ENCODE measurements around the gene ANGEL1.

The ANGEL1 gene

GRCh38 chr14:76814726-76815645, 2.3 kb upstream of the ANGEL1 start:
- no peak for DNase-seq

- peak; percentile 18 for DNase-seq
These were observed 625 bp downstream of the ANGEL1 start for GRCh38 chr14:76812093-76812421.

- DNase-seq, result no peak
These were observed 1.1 kb downstream of the ANGEL1 start for GRCh38 chr14:76811561-76811960.

- peak; percentile 9 for DNase-seq
These were observed 1.7 kb downstream of the ANGEL1 start for GRCh38 chr14:76810953-76811400.

- DNase-seq, result no peak
These were observed 2.2 kb downstream of the ANGEL1 start for GRCh38 chr14:76810525-76810924.

GRCh38 chr14:76808990-76809389, 3.7 kb downstream of the ANGEL1 start:
- no peak for DNase-seq

- DNase-seq, result no peak
These were observed 4.7 kb downstream of the ANGEL1 start for GRCh38 chr14:76808011-76808410.

GRCh38 chr14:76806446-76806845, 6.2 kb downstream of the ANGEL1 start:
- DNase-seq, result no peak

GRCh38 chr14:76793956-76794355, 18.7 kb downstream of the ANGEL1 start:
- no peak for DNase-seq

GRCh38 chr14:76793324-76793723, 19.4 kb downstream of the ANGEL1 start:
- DNase-seq, result no peak

- DNase-seq, result no peak
These were observed 20.3 kb downstream of the ANGEL1 start for GRCh38 chr14:76792422-76792821.

GRCh38 chr14:76786601-76787000, 26.1 kb downstream of the ANGEL1 start:
- DNase-seq, result no peak

GRCh38 chr14:76784881-76785280, 27.8 kb downstream of the ANGEL1 start:
- peak; percentile 46 for DNase-seq

GRCh38 chr14:76784266-76784874, 28.3 kb downstream of the ANGEL1 start:
- DNase-seq, result no peak

GRCh38 chr14:76782885-76783566, 29.7 kb downstream of the ANGEL1 start:
- no peak for DNase-seq

- no peak for DNase-seq
These were observed 30.4 kb downstream of the ANGEL1 start for GRCh38 chr14:76782115-76782884.

GRCh38 chr14:76781648-76782051, 31.0 kb downstream of the ANGEL1 start:
- DNase-seq, result no peak

GRCh38 chr14:76780875-76781647, 31.6 kb downstream of the ANGEL1 start:
- no peak for DNase-seq

GRCh38 chr14:76780360-76780759, 32.3 kb downstream of the ANGEL1 start:
- no peak for DNase-seq

GRCh38 chr14:76780058-76780345, 32.7 kb downstream of the ANGEL1 start:
- DNase-seq, result no peak

- no peak for DNase-seq
These were observed 33.2 kb downstream of the ANGEL1 start for GRCh38 chr14:76779221-76780057.

Measured in NCI-H526 treated with DMSO at 0.1 percent for 48 hours (cell line).